Measurements from ENCODE around the gene MRPL12.

DNA sequence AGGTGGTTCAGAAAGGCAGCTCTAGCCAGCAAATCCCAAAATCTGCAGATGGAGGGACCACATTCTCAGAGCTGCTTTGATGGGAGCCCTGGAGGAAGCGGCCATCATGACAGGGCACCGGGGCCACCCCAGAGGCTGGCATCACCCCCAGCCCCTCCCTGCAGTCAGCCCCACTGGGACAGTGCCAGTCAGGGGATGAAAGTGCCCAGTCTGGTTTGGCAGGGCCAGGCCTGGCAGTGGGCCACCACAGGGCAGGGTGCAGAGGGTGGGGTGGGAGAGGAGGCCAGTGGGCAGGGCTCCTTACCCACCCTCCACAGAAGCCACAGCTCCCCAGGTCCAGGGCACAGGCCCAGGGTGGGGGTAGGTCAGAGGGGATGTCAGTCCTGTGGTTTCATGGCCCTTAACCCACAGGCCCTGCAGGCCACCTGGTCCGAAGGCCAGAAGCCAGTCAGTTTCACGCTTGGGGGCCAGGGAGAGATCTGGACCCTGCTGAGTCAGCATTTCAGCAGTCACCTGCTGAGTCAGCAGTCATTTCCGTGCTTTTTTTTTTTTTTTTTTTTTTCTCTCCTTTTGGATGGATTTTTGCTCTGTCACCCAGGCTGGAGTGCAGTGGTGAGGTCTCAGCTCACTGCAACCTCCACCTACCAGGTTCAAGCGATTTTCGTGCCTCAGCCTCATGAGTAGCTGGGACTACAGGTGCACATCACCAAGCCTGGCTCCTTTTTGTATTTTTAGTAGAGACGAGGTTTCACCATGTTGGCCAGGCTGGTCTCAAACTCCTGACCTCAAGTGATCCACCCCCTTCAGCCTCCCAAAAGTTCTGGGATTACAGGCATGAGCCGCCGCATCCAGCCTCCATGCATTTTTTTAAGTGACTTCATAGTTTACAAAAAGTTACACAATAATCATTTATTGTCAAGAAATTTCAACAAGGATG is 19.3 kb downstream of the MRPL12 start:
- TF ChIP-seq POLR2AphosphoS5 (IDR thresholded peaks at IDR 0.05; ENCODE audit: low read depth, low read length) (no peak), POLR2A (IDR thresholded peaks at IDR 0.05; ENCODE audit: low read depth, low read length) (no peak)
